ENCODE results near the gene PACC1. TPM values are rescaled to one million over a fixed set of nuclear protein-coding genes. Genes with fewer than 3 reads are reported as not detected.
"Not testable (repeated sequence)": the region's sequence is repeated elsewhere in the genome, so short reads cannot be mapped to it uniquely, and the experiment has no call there.

Gene PACC1
- total RNA-seq, 1 experiment from 2014 or later = 12.6 TPM

- Histone ChIP-seq H3K27me3 (no peaks in the 10 kb centered on the region), H3K36me3 (peaks cover 5% of the 10 kb centered on the region), H3K4me3 (peak overlapping the region; percentile 100), H3K9me3 (no peaks in the 10 kb centered on the region)
- no peak for DNase-seq
These were observed 588 bp upstream of the PACC1 start for GRCh38 chr1:212415107-212415841.

- H3K4me3 ChIP-seq = peak overlapping the region; percentile 100
- no peaks in the 10 kb centered on the region for H3K9me3 ChIP-seq
- no peak for DNase-seq
- peaks cover 17% of the 10 kb centered on the region for H3K36me3 ChIP-seq
- no peaks in the 10 kb centered on the region for H3K27me3 ChIP-seq
These were observed 771 bp downstream of the PACC1 start for GRCh38 chr1:212413902-212414327.

- Histone ChIP-seq H3K27me3 (no peaks in the 10 kb centered on the region), H3K9me3 (no peaks in the 10 kb centered on the region), H3K36me3 (peaks cover 28% of the 10 kb centered on the region), H3K4me3 (no peak overlapping the region)
- no peak for DNase-seq
These were observed 2.3 kb downstream of the PACC1 start for GRCh38 chr1:212412374-212412773.

GRCh38 chr1:212410231-212410820, 4.4 kb downstream of the PACC1 start:
- no peak for DNase-seq
- peaks cover 34% of the 10 kb centered on the region for H3K36me3 ChIP-seq
- H3K9me3 ChIP-seq = no peaks in the 10 kb centered on the region
- H3K27me3 ChIP-seq = no peaks in the 10 kb centered on the region
- H3K4me3 ChIP-seq = no peak overlapping the region

GRCh38 chr1:212402666-212403321, 11.9 kb downstream of the PACC1 start:
- Histone ChIP-seq H3K36me3 (peaks cover 23% of the 10 kb centered on the region), H3K9me3 (peaks cover 20% of the 10 kb centered on the region), H3K4me3 (no peak overlapping the region), H3K27me3 (no peaks in the 10 kb centered on the region)
- DNase-seq = no peak

DNA sequence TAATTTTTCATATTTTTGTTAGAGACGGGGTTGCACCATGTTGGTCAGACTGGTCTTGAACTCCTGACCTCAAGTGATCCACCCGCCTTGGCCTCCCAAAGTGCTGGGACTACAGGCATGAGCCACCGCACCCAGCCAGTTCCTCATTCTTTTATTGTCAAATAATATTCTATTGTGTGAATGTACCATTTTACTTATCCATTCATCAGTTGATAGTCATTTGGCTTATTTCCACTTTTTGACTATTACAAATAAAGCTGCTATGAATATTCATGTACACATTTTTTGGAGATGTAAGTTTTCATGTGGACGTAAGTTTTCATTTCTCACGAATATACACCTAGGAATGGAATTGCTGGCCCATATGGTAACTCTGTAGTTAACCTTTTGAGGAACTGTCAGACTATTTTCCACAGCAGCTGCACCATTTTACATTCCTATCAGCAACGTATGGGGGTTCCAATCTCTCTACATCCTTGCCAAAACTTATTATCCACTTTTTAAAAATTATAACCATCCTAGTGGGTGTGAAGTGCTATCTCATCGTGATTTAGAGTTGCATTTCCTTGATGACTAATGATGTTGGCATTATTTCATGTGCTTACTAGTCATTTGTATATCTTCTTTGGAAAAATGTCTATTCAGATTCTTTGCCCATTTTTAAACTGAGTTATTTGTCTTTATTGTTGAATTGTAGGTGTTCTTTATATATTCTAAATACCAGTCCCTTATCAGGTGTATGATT, 12.7 kb downstream of the PACC1 start:
- DNase-seq = no peak
- Histone ChIP-seq H3K27me3 (no peaks in the 10 kb centered on the region), H3K4me3 (no peak overlapping the region), H3K36me3 (peaks cover 17% of the 10 kb centered on the region), H3K9me3 (peaks cover 28% of the 10 kb centered on the region)

- Histone ChIP-seq H3K9me3 (peaks cover 35% of the 10 kb centered on the region), H3K27me3 (no peaks in the 10 kb centered on the region), H3K36me3 (peaks cover 20% of the 10 kb centered on the region), H3K4me3 (no peak overlapping the region)
- DNase-seq = no peak
These were observed 13.6 kb downstream of the PACC1 start for GRCh38 chr1:212401042-212401441.

GRCh38 chr1:212397171-212397570, 17.5 kb downstream of the PACC1 start:
- H3K36me3 ChIP-seq = peaks cover 17% of the 10 kb centered on the region
- DNase-seq = no peak
- peaks cover 39% of the 10 kb centered on the region for H3K9me3 ChIP-seq

DNA sequence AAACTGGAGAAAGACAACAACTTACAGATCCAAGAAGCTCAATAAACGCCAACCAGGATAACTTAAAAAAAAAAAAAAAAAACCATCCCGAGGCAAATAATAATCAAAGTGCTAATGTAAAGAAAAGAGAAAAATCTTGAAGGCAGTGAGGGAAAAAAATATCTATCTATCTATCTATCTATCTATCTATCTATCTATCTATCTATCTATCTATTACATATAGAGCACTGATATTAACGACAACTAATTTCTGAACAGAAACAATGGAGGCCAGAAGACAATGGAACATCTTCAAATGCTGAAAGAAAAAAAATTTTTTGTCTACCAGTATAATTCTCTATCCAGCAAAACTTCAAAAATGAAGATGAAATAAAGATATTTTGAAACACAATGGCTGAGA, 18.0 kb downstream of the PACC1 start:
- DNase-seq = no peak
- Histone ChIP-seq H3K36me3 (peaks cover 12% of the 10 kb centered on the region), H3K27me3 (no peaks in the 10 kb centered on the region), H3K4me3 (no peak overlapping the region), H3K9me3 (peaks cover 34% of the 10 kb centered on the region)

More at GRCh38 chr1:212397171-212397570, 17.5 kb downstream of the PACC1 start:
- H3K4me3 ChIP-seq = no peak overlapping the region
- no peaks in the 10 kb centered on the region for H3K27me3 ChIP-seq

GRCh38 chr1:212395678-212396437, 18.8 kb downstream of the PACC1 start:
- not testable (repeated sequence) for H3K4me3 ChIP-seq, H3K36me3 ChIP-seq, H3K27me3 ChIP-seq, DNase-seq
- H3K9me3 ChIP-seq = peaks cover 31% of the 10 kb centered on the region

GRCh38 chr1:212388985-212389716, 25.5 kb downstream of the PACC1 start:
- DNase-seq = no peak

DNA sequence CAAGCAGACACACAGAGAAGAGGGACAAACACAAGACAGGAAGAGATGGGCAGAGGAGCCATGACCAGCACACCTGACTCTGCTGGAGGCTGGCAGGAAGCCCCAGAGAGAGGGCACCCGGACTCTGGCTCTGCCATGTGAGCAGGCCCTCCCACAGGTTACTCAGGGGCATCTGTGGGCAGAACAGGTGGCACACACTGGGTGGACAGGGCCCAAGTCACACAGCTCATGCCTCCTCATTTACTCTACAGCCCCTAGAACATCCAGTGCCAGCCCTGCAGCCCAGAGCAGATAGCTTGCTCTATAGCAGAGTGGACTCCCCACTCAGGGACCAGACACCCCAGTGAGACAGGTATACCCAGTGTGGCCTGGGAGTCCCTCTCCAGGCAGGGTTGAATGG, 28.7 kb downstream of the PACC1 start:
- Histone ChIP-seq H3K27me3 (no peaks in the 10 kb centered on the region), H3K36me3 (peaks cover 7% of the 10 kb centered on the region), H3K4me3 (no peak overlapping the region), H3K9me3 (no peaks in the 10 kb centered on the region)
- DNase-seq = no peak

More at GRCh38 chr1:212388985-212389716, 25.5 kb downstream of the PACC1 start:
- no peak overlapping the region for H3K4me3 ChIP-seq
- no peaks in the 10 kb centered on the region for H3K27me3 ChIP-seq
- peaks cover 7% of the 10 kb centered on the region for H3K36me3 ChIP-seq
- H3K9me3 ChIP-seq = no peaks in the 10 kb centered on the region; the same call in 1 of the 2 replicates

- peaks cover 7% of the 10 kb centered on the region for H3K36me3 ChIP-seq
- DNase-seq = no peak
These were observed 33.2 kb downstream of the PACC1 start for GRCh38 chr1:212381397-212382035.

DNA sequence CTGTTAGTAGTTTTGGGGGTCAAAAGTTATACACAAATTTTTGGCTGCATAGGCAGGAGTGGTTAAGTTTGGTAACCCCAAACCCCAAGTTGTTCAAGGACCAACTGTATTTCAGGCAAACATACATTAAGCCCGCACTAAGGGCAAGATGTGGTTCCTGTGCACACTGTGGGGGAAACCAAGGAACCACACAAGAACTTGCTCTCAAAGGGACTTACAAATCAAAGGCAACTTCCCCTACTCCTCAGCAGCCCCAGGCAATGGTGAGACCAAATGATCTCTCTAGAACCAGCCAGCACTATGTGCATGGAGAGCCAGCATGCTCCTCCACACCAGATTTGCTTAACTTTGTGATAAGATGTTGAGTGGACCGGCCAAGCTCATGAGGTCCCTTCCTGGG, 35.3 kb downstream of the PACC1 start:
- Histone ChIP-seq H3K9me3 (no peaks in the 10 kb centered on the region), H3K27me3 (no peaks in the 10 kb centered on the region), H3K36me3 (peaks cover 1% of the 10 kb centered on the region; the same call in 1 of the 2 replicates), H3K4me3 (no peak overlapping the region)
- no peak for DNase-seq

More at GRCh38 chr1:212381397-212382035, 33.2 kb downstream of the PACC1 start:
- H3K27me3 ChIP-seq = no peaks in the 10 kb centered on the region
- H3K4me3 ChIP-seq = no peak overlapping the region
- H3K9me3 ChIP-seq = no peaks in the 10 kb centered on the region

DNA sequence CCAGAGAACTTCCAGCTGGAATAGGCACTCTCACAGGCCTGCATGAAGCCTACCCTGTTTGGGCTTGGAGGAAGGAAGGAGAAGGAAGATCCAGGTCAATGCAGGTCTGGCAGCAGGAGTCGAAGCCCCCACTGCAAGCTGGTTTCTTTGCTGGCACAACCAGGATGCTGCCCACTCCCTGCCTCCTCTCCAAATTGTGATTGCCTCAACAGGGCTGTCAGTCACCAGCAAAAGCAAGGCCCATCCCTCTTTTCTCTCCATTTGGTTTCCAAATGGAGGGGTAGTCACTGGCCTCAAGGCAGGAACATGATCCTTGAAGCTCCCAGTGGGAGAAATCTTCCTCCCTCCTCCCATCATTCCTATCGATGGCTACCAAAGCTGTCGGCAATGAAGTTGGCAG, 37.0 kb downstream of the PACC1 start:
- DNase-seq = no peak
- H3K27me3 ChIP-seq = no peaks in the 10 kb centered on the region
- H3K4me3 ChIP-seq = no peak overlapping the region
- H3K36me3 ChIP-seq = peaks cover 5% of the 10 kb centered on the region
- no peaks in the 10 kb centered on the region; the same call in 1 of the 2 replicates for H3K9me3 ChIP-seq
